ENCODE data around the gene PCDHGA1. TPM values are rescaled to one million over a fixed set of nuclear protein-coding genes. Genes with fewer than 3 reads are reported as not detected.

The PCDHGA1 gene
- total RNA-seq, 1 experiment from 2014 or later = 0.56 TPM

- DNase-seq = no peak
- Histone ChIP-seq H3K36me3 (peaks cover 73% of the 10 kb centered on the region), H3K27me3 (no peaks in the 10 kb centered on the region), H3K9me3 (0 out of 2 replicates have a peak, but pooled peaks cover 3% of the 10 kb centered on the region), H3K4me3 (no peak overlapping the region)
These were observed 187.0 kb downstream of the PCDHGA1 start for GRCh38 chr5:141517312-141517711.

GRCh38 chr5:141517880-141518617 lies 187.7 kb downstream of the PCDHGA1 start:
- peak; percentile 55 for DNase-seq
- Histone ChIP-seq H3K36me3 (peaks cover 71% of the 10 kb centered on the region), H3K9me3 (0 out of 2 replicates have a peak, but pooled peaks cover 3% of the 10 kb centered on the region)

GRCh38 chr5:141518618-141519015 lies 188.3 kb downstream of the PCDHGA1 start:
- DNase-seq = peak; percentile 56
- no peaks in the 10 kb centered on the region for H3K27me3 ChIP-seq
- no peak overlapping the region for H3K4me3 ChIP-seq
- H3K9me3 ChIP-seq = 0 out of 2 replicates have a peak, but pooled peaks cover 3% of the 10 kb centered on the region
- H3K36me3 ChIP-seq = peaks cover 71% of the 10 kb centered on the region

More at GRCh38 chr5:141517880-141518617, 187.7 kb downstream of the PCDHGA1 start:
- Histone ChIP-seq H3K4me3 (no peak overlapping the region), H3K27me3 (no peaks in the 10 kb centered on the region)

- Histone ChIP-seq H3K9me3 (0 out of 2 replicates have a peak, but pooled peaks cover 3% of the 10 kb centered on the region), H3K27me3 (no peaks in the 10 kb centered on the region), H3K4me3 (no peak overlapping the region), H3K36me3 (peaks cover 80% of the 10 kb centered on the region)
- DNase-seq = peak; percentile 43
These were observed 189.6 kb downstream of the PCDHGA1 start for GRCh38 chr5:141519605-141520565.

- Histone ChIP-seq H3K9me3 (0 out of 2 replicates have a peak, but pooled peaks cover 3% of the 10 kb centered on the region), H3K36me3 (peaks cover 82% of the 10 kb centered on the region), H3K27me3 (no peaks in the 10 kb centered on the region), H3K4me3 (no peak overlapping the region)
- peak; percentile 89 for DNase-seq
These were observed 191.0 kb downstream of the PCDHGA1 start for GRCh38 chr5:141521244-141521781.

- Histone ChIP-seq H3K9me3 (0 out of 2 replicates have a peak, but pooled peaks cover 3% of the 10 kb centered on the region), H3K36me3 (peaks cover 82% of the 10 kb centered on the region), H3K4me3 (no peak overlapping the region), H3K27me3 (no peaks in the 10 kb centered on the region)
- no peak for DNase-seq
These were observed 192.0 kb downstream of the PCDHGA1 start for GRCh38 chr5:141522301-141522700.

GRCh38 chr5:141523991-141524390 lies 193.7 kb downstream of the PCDHGA1 start:
- Histone ChIP-seq H3K4me3 (no peak overlapping the region), H3K36me3 (peaks cover 83% of the 10 kb centered on the region), H3K27me3 (no peaks in the 10 kb centered on the region), H3K9me3 (0 out of 2 replicates have a peak, but pooled peaks cover 3% of the 10 kb centered on the region)
- DNase-seq = no peak

GRCh38 chr5:141524604-141525597 lies 194.6 kb downstream of the PCDHGA1 start:
- peak; percentile 87 for DNase-seq
- Histone ChIP-seq H3K27me3 (no peaks in the 10 kb centered on the region), H3K9me3 (0 out of 2 replicates have a peak, but pooled peaks cover 3% of the 10 kb centered on the region), H3K4me3 (no peak overlapping the region), H3K36me3 (peaks cover 81% of the 10 kb centered on the region)

- H3K36me3 ChIP-seq = peaks cover 79% of the 10 kb centered on the region
- no peaks in the 10 kb centered on the region for H3K9me3 ChIP-seq
- no peaks in the 10 kb centered on the region for H3K27me3 ChIP-seq
- H3K4me3 ChIP-seq = no peak overlapping the region
- no peak for DNase-seq
These were observed 195.3 kb downstream of the PCDHGA1 start for GRCh38 chr5:141525653-141526052.

- peaks cover 83% of the 10 kb centered on the region for H3K36me3 ChIP-seq
- H3K27me3 ChIP-seq = no peaks in the 10 kb centered on the region
- H3K4me3 ChIP-seq = no peak overlapping the region
- no peaks in the 10 kb centered on the region for H3K9me3 ChIP-seq
- no peak for DNase-seq
These were observed 197.1 kb downstream of the PCDHGA1 start for GRCh38 chr5:141527426-141527825.

GRCh38 chr5:141528291-141528984 lies 198.1 kb downstream of the PCDHGA1 start:
- H3K4me3 ChIP-seq = no peak overlapping the region
- no peaks in the 10 kb centered on the region for H3K27me3 ChIP-seq
- H3K36me3 ChIP-seq = peaks cover 84% of the 10 kb centered on the region
- H3K9me3 ChIP-seq = no peaks in the 10 kb centered on the region
- no peak for DNase-seq

GRCh38 chr5:141529002-141529401 lies 198.7 kb downstream of the PCDHGA1 start:
- Histone ChIP-seq H3K27me3 (no peaks in the 10 kb centered on the region), H3K36me3 (peaks cover 81% of the 10 kb centered on the region), H3K9me3 (no peaks in the 10 kb centered on the region), H3K4me3 (no peak overlapping the region)
- peak; percentile 70 for DNase-seq

- H3K4me3 ChIP-seq = no peak overlapping the region
- no peak for DNase-seq
- H3K9me3 ChIP-seq = no peaks in the 10 kb centered on the region
These were observed 199.6 kb downstream of the PCDHGA1 start for GRCh38 chr5:141529873-141530272.

GRCh38 chr5:141532726-141533125 lies 202.4 kb downstream of the PCDHGA1 start:
- H3K36me3 ChIP-seq = peaks cover 67% of the 10 kb centered on the region
- H3K9me3 ChIP-seq = no peaks in the 10 kb centered on the region
- DNase-seq = no peak
- H3K4me3 ChIP-seq = no peak overlapping the region
- H3K27me3 ChIP-seq = no peaks in the 10 kb centered on the region

More at GRCh38 chr5:141529873-141530272, 199.6 kb downstream of the PCDHGA1 start:
- peaks cover 82% of the 10 kb centered on the region for H3K36me3 ChIP-seq
- H3K27me3 ChIP-seq = no peaks in the 10 kb centered on the region

- no peak overlapping the region for H3K4me3 ChIP-seq
- H3K27me3 ChIP-seq = no peaks in the 10 kb centered on the region
- peaks cover 60% of the 10 kb centered on the region for H3K36me3 ChIP-seq
- no peak for DNase-seq
- H3K9me3 ChIP-seq = no peaks in the 10 kb centered on the region
These were observed 203.6 kb downstream of the PCDHGA1 start for GRCh38 chr5:141533897-141534296.

Measured in MG63 (cell line).